GM19324 (cell line): ENCODE data around the gene HEY2.
"Not testable (repeated sequence)": the region's sequence is repeated elsewhere in the genome, so short reads cannot be mapped to it uniquely, and the experiment has no call there.

Experiments
- ATAC-seq: cut with Tn5 transposase; IDR thresholded peaks from one replicate; pipeline ENCODE4 v1.9.1; 2021; ENCODE audit warnings: mild to moderate bottlenecking, moderate library complexity; ENCODE audit not compliant: unreplicated experiment, low FRiP score

Gene HEY2

GRCh38 chr6:125749173-125749864 is at the start of gene HEY2:
Gene HEY2 (plus strand): TSS chr6:125749632. CDS start chr6:125749777, 145 bp downstream.
- ATAC-seq, result peak; percentile 92

- no peak for ATAC-seq
Measured at GRCh38 chr6:125700581-125701353, 48.7 kb upstream of the HEY2 start.

- no peak for ATAC-seq
Measured at GRCh38 chr6:125701354-125701668, 48.1 kb upstream of the HEY2 start.

- ATAC-seq, result not testable (repeated sequence)
Measured at GRCh38 chr6:125703882-125704281, 45.5 kb upstream of the HEY2 start.

- ATAC-seq, result no peak
Measured at GRCh38 chr6:125707615-125708243, 41.7 kb upstream of the HEY2 start.

- ATAC-seq, result no peak
Measured at GRCh38 chr6:125711013-125711675, 38.3 kb upstream of the HEY2 start.

GRCh38 chr6:125714441-125715090 is 34.9 kb upstream of the HEY2 start:
- ATAC-seq, result peak; percentile 89

GRCh38 chr6:125717120-125717731 is 32.2 kb upstream of the HEY2 start:
- peak; percentile 46 for ATAC-seq

- ATAC-seq, result no peak
Measured at GRCh38 chr6:125718109-125718508, 31.3 kb upstream of the HEY2 start.

GRCh38 chr6:125722886-125723285 is 26.5 kb upstream of the HEY2 start:
- ATAC-seq, result no peak

- ATAC-seq, result no peak
Measured at GRCh38 chr6:125727216-125727615, 22.2 kb upstream of the HEY2 start.

GRCh38 chr6:125728739-125729138 is 20.7 kb upstream of the HEY2 start:
- ATAC-seq, result no peak

GRCh38 chr6:125729983-125730382 is 19.4 kb upstream of the HEY2 start:
- no peak for ATAC-seq

- ATAC-seq, result no peak
Measured at GRCh38 chr6:125732398-125732797, 17.0 kb upstream of the HEY2 start.

- no peak for ATAC-seq
Measured at GRCh38 chr6:125733516-125734300, 15.7 kb upstream of the HEY2 start.

- ATAC-seq, result no peak
Measured at GRCh38 chr6:125738276-125738675, 11.2 kb upstream of the HEY2 start.

- no peak for ATAC-seq
Measured at GRCh38 chr6:125739364-125739763, 10.1 kb upstream of the HEY2 start.

- ATAC-seq, result no peak
Measured at GRCh38 chr6:125741336-125741735, 8.1 kb upstream of the HEY2 start.

- ATAC-seq, result no peak
Measured at GRCh38 chr6:125742024-125742423, 7.4 kb upstream of the HEY2 start.
